Activated T-cell treated with anti-CD3 and anti-CD28 coated beads for 48 hours (primary cell): Measurements from ENCODE around the gene CCNK.

Experiments
- DNase-seq: peaks from one replicate; pipeline ENCODE4 v3.0.0-alpha.2; 2020; ENCODE audit warnings: low read depth

Gene CCNK

GRCh38 chr14:99552572-99553216 is 71.5 kb downstream of the CCNK start:
- no peak for DNase-seq

GRCh38 chr14:99554184-99554583 is 73.0 kb downstream of the CCNK start:
- no peak for DNase-seq

GRCh38 chr14:99554757-99555531 is 73.7 kb downstream of the CCNK start:
- no peak for DNase-seq

GRCh38 chr14:99556134-99556791 is 75.1 kb downstream of the CCNK start:
- no peak for DNase-seq

- no peak for DNase-seq
Observed at GRCh38 chr14:99559286-99559990, 78.2 kb downstream of the CCNK start.

GRCh38 chr14:99560403-99560802 is 79.2 kb downstream of the CCNK start:
- DNase-seq, result no peak

- no peak for DNase-seq
Observed at GRCh38 chr14:99560922-99561683, 79.9 kb downstream of the CCNK start.

- DNase-seq, result no peak
Observed at GRCh38 chr14:99561864-99562263, 80.7 kb downstream of the CCNK start.
